Upper lobe of right lung (tissue), 1 donor: Measurements from ENCODE around the gene LPCAT2. TPM values are rescaled to one million over a fixed set of nuclear protein-coding genes. Genes with fewer than 3 reads are reported as not detected.

ENCODE experiments used
- ATAC-seq: fragments of 200-7000 bp; cut with Tn5 transposase; one replicate; pipeline ENCODE4 v1.9.1; 2020; ENCODE audit warnings: mild to moderate bottlenecking, moderate library complexity
- DNase-seq: peaks from one replicate; pipeline ENCODE4 v3.0.0-alpha.2; 2020
- H3K27ac ChIP-seq: fragments of 200-600 bp; one replicate; pipeline ENCODE4 v1.8.0; 2022
- H3K27me3 ChIP-seq: fragments of 200-600 bp; one replicate; pipeline ENCODE4 v1.8.0; 2022; ENCODE audit warnings: mild to moderate bottlenecking
- H3K36me3 ChIP-seq: fragments of 200-600 bp; one replicate; pipeline ENCODE4 v1.8.0; 2022
- H3K4me1 ChIP-seq: fragments of 200-600 bp; one replicate; pipeline ENCODE4 v1.8.0; 2022
- H3K4me3 ChIP-seq: fragments of 200-600 bp; one replicate; pipeline ENCODE4 v1.8.0; 2022; ENCODE audit warnings: mild to moderate bottlenecking
- H3K9me3 ChIP-seq: fragments of 200-600 bp; one replicate; pipeline ENCODE4 v1.8.0; 2022
- intact Hi-C: fragments of 100-400 bp; cut with DNase I; formaldehyde crosslinking; loops from one replicate; pipeline ENCODE4 v1.11.0; 2022
- total RNA-seq: library from RNA; stranded (reverse); fragmentation: NEBNext Ultra II Directional; extraction: Animal tissue kit (Norgen Biotek cat#: 25700); gene quantifications from one replicate; pipeline ENCODE4 v1.2.1, GENCODE V29; 2021
- TF ChIP-seq, protein P1 (sequence below): fragments of 200-600 bp; IDR thresholded peaks from one replicate; pipeline ENCODE4 v1.8.0; 2022; ENCODE audit warnings: antibody characterized with exemption
- donor health status: DM: no; HTN: yes; CAD: no; lungs with severe emphysema.

The LPCAT2 gene
- total RNA-seq, 1 donor from 2014 or later = 32.8 TPM

DNA sequence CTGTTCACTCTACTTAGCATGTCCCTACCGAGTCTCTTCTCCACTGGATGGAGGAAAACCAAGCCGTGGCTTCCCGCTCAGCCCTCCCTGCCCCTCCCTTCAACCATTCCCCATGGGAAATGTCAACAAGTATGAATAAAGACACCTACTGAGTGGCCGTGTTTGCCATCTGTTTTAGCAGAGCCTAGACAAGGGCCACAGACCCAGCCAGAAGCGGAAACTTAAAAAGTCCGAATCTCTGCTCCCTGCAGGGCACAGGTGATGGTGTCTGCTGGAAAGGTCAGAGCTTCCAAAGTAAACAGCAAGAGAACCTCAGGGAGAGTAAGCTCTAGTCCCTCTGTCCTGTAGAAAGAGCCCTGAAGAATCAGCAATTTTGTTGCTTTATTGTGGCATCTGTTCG lies 2.8 kb upstream of the LPCAT2 start:
- Histone ChIP-seq H3K4me3 (no peak overlapping the region), H3K4me1 (peaks cover 17% of the 10 kb centered on the region), H3K27ac (no peak overlapping the region), H3K36me3 (peaks cover 14% of the 10 kb centered on the region), H3K9me3 (no peaks in the 10 kb centered on the region), H3K27me3 (no peaks in the 10 kb centered on the region)
- intact Hi-C loops = no loop called here
- no peak for ATAC-seq
- TF ChIP-seq, protein P1, sequence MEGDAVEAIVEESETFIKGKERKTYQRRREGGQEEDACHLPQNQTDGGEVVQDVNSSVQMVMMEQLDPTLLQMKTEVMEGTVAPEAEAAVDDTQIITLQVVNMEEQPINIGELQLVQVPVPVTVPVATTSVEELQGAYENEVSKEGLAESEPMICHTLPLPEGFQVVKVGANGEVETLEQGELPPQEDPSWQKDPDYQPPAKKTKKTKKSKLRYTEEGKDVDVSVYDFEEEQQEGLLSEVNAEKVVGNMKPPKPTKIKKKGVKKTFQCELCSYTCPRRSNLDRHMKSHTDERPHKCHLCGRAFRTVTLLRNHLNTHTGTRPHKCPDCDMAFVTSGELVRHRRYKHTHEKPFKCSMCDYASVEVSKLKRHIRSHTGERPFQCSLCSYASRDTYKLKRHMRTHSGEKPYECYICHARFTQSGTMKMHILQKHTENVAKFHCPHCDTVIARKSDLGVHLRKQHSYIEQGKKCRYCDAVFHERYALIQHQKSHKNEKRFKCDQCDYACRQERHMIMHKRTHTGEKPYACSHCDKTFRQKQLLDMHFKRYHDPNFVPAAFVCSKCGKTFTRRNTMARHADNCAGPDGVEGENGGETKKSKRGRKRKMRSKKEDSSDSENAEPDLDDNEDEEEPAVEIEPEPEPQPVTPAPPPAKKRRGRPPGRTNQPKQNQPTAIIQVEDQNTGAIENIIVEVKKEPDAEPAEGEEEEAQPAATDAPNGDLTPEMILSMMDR = no peak
- no peak for DNase-seq

DNA sequence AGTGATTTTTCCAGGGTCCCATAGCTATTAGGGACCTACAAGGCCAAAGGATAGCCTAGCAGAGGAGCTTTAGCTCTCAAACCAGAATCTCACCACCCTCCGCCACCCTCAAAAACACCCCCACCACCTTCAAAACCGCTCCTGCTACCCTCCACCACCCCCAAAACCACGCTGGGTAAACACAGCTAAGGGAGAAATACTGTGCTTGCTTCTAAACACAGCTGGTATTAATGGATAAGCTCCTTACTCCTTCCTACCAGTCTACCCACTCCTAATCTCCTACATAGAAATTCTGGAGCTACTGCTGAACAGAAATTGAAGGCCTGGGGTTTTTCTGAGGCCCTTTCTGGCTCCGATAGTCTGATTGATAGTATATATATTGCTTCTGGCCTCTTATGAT lies 2.2 kb upstream of the LPCAT2 start:
- no peaks in the 10 kb centered on the region for H3K27me3 ChIP-seq
- H3K9me3 ChIP-seq = no peaks in the 10 kb centered on the region
- H3K27ac ChIP-seq = no peak overlapping the region
- TF ChIP-seq, protein P1 = no peak
- no peak overlapping the region for H3K4me3 ChIP-seq
- intact Hi-C loops = no loop called here
- peaks cover 17% of the 10 kb centered on the region for H3K4me1 ChIP-seq
- ATAC-seq = no peak
- H3K36me3 ChIP-seq = peaks cover 14% of the 10 kb centered on the region
- no peak for DNase-seq

DNA sequence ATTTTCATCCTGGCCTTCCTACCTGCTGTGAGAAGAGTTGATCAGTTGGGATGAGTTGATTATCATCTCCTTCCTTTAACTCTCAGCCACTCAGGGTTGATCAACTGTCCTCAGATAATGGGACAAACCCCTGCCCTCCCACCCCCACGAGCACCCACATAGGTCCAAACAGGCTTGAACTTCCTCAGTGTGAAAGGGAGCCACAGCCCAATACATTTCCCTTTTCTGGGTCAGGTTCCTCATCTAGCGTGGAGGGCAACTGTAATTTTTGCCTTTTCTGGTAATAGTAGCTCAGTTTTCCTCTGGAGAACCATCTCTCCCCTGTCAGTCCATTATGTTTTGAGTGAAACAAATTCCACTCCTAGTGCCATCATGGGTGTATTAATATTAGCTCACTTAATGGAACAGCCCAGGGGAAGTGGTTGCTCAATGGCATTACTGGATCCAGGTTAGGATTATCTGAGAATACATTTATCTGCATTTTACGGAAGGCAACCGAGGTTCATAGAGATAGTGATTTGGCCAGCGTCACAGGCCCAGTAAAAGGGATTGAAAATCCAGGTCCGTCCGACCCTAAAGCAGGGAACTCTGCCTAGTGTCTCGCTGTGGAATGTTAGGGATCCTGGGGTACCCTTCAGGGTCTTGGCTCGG lies 476 bp upstream of the LPCAT2 start:
- peak overlapping the region; percentile 66 for H3K4me3 ChIP-seq
- intact Hi-C loops = no loop called here
- ATAC-seq = peak; percentile 63
- peak overlapping the region; percentile 81 for H3K27ac ChIP-seq
- no peak for DNase-seq
- peaks cover 14% of the 10 kb centered on the region for H3K36me3 ChIP-seq
- TF ChIP-seq, protein P1 = no peak
- peaks cover 6% of the 10 kb centered on the region for H3K9me3 ChIP-seq
- H3K4me1 ChIP-seq = peaks cover 6% of the 10 kb centered on the region
- no peaks in the 10 kb centered on the region for H3K27me3 ChIP-seq

DNA sequence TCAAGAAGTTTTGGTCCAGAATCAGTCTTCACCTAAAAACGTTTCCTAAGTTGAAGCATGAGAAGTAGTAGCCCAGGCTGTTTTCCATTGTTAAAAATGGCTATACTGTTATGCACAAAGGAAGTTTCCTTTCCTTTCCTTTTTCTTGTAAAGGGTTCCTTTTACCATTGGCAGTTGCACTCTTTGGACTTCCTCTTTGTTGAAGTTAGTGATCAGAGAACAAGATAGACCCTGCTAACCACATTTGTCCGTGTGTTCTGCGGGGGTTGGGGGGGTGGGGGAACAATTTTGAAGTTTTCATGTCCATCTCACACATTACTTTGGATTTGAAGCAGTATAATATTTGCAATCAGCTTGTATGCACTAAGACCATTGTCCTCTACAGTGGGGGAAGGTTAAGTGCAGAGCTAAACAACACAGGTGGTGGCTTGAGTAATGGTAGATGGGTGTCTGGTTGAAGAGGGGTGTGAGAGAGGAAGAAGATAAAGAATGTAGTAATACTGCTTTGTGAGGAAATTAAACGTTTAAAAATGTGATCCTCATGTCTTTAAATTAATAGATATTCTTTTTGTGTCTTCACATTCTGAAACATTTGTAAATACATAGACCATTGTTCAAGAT lies 1.4 kb downstream of the LPCAT2 start:
- intact Hi-C loops = no loop called here
- Histone ChIP-seq H3K4me3 (peak overlapping the region; percentile 66), H3K27ac (peak overlapping the region; percentile 81), H3K36me3 (peaks cover 9% of the 10 kb centered on the region), H3K27me3 (no peaks in the 10 kb centered on the region), H3K9me3 (peaks cover 6% of the 10 kb centered on the region), H3K4me1 (no peaks in the 10 kb centered on the region)
- TF ChIP-seq, protein P1 = no peak
- ATAC-seq (no peak), DNase-seq (no peak)

DNA sequence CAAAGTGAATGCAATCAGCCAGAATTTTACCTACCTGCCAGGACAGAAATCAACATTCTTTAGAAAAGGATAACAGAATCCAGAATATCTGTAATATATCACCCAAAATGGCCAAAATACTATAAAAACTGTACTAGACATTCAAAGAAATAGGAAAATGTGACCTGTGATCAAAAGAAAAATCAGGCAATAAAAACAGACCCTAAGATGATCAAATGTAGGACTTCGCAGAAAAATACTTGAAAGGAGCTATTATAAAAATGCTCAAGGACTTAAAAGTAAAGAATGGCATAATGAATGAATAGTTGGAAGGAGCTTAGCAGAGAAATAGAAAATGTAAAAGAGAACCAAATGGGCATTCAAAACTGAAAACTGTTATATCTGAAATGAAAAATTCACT lies 4.1 kb downstream of the LPCAT2 start:
- Histone ChIP-seq H3K9me3 (peaks cover 6% of the 10 kb centered on the region), H3K4me3 (no peak overlapping the region), H3K4me1 (no peaks in the 10 kb centered on the region), H3K27me3 (no peaks in the 10 kb centered on the region), H3K36me3 (no peaks in the 10 kb centered on the region), H3K27ac (no peak overlapping the region)
- TF ChIP-seq, protein P1 = no peak
- intact Hi-C loops = no loop called here
- DNase-seq (no peak), ATAC-seq (no peak)
